HG03159 (cell line): ENCODE results near the gene ZNF407.
"Not testable (repeated sequence)": the region's sequence is repeated elsewhere in the genome, so short reads cannot be mapped to it uniquely, and the experiment has no call there.

ENCODE experiments used
- ATAC-seq: cut with Tn5 transposase; IDR thresholded peaks from one replicate; pipeline ENCODE4 v1.9.1; 2021; ENCODE audit warnings: mild to moderate bottlenecking, moderate library complexity; ENCODE audit not compliant: unreplicated experiment

Gene ZNF407

DNA sequence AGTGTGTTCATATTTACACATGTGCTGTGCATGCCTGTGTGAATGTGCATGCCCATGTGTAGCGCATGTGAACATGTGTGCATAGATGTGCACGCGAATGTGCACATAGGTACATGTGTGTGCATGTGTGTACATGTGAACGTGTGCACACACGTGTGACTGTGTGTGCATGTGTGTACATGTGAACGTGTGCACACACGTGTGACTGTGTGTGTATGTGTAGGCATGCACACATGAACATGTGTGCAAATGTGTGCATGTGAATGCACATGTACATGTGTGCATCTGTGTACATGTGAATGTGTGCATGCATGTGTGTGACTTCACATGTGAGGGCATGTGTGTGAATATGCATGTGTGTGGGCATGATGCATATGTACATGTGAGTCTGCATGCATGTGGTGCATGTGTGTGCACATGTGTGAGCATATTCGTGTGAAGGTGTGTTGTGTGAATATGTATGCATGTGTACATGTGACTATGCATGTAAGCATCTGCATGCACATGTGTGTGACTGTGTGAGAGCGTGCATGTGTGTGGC, 488.9 kb downstream of the ZNF407 start:
- ATAC-seq, result no peak

DNA sequence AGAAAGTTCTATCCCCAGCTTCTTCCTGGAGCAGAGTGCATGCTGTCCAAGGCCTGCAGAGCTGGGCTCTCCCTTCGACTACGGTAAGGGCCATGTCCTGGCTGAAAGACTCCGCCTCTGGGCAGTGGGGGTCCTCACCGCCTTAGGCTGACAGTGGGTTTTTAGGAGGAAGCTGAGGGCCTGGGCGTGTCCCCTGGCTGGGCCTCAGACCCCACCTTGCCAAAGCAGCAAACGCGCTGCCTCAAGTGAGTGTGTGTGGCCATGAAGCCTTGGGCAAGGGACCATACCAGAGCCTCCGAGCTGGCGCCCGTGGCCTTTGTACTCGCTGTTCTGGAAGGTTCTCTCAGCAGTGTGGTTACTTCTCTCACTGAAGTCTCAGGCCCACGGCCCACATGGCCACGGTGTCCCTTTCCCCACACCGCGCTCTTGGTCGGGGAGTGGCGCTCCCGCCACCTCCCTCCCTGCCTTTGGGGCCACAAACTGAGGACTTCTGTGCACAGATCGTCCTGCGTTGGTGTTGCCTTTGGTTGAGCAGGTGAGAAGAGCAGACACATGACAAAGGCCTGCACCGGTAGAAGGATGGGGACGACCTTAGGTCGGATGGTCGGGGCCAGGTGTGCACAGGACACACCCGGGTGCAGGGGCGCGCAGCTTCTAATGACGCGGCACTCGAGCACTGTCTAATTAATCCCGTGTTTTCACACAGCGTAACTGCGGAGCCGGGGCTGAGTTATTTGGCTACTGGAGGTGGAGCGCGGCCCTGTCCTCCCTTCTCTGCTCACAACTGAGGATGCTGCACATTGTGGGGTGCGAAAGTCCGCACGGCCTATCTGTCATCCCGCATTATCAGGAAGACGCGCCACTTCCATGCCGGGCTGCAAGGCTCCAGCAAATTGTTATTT, 489.7 kb downstream of the ZNF407 start:
- ATAC-seq, result no peak

GRCh38 chr18:75088021-75088506, 490.4 kb downstream of the ZNF407 start:
- ATAC-seq, result no peak

- ATAC-seq, result no peak
Observed at GRCh38 chr18:75088622-75089211, 491.0 kb downstream of the ZNF407 start.

DNA sequence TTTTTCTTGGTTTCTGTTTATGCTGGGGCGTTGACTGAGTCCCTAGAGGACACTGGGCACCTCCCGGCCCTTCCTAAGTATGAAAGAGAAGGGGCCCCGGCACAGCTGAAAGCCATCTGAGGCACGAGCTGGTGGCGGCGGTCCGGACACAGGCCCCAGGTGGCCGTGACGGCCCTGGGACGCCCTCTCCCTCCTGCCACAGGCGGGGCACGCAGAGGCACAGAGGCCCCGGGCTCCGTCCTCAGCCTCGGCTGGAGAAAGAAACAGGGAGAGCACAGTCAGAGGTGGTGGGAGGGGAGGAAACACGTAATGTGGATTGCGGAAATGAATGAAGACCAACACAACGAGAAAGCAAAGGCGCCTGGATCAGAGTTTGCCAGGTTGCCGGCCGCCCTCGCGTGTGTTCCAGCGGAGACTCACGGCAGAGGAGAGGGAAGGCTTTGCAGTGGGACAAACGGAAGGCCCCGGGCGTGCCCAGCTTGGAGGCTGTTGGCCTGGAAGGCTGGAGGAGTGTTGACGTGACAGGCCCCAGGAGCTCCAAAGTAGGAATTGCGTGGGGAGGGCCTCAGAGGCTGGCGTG, 492.2 kb downstream of the ZNF407 start:
- no peak for ATAC-seq

DNA sequence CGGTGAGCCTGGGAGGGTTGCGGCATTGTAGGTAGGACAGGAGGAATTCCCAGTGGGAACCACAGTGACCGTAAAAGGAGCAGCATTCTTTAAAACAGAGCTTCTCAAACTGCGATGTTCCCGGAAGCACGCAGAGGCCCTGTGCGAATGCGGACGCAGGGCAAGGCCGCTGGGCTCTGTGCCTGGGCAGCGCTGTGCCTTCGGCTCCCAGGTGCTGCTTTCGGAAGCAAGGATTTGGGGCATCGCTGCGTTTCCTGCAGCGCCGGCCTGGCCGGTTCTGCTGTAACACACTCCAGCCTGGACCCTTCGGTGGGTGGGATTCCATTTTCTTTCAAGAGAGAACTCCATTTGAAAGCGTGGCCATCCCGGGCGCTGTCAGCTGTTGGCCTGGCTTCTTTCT, 492.7 kb downstream of the ZNF407 start:
- ATAC-seq, result no peak

GRCh38 chr18:75097491-75098225, 500.0 kb downstream of the ZNF407 start:
- no peak for ATAC-seq

DNA sequence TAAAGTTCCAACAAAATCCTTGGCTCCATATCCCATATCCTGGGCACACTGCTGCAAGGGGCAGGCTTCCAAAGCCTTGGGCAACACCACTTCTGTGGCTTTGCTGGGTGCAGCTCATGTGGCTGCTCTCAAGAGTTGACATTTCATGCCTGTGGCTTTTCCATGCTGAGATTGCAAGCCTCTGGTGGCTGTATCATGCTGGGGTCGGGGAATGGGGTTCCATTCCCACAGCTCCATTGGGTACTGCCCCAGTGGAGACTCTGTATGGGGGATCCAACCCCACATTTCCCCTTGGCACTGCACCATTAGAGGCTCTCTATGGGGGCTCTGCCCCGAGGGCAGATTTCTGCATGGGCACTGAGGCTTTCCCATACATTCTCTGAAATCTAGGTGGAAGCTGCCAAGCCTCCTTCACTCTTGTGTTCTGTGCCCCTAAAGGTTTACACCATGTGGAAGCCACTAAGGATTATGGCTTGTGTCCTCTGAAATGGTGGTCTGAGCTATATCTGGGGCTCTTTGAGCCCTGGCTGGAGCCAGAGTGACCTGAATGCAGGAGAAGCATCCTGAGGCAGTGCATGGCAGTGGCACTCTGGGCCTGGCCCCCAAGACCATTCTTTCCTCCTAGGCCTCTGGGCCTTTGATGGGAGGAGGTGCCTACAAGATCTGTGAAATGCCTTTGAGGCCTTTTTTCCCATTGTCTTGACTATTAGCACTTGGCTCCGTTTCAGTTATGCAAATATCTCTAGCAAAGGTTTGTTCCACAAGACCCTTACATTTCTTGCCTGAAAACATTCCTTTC, 503.4 kb downstream of the ZNF407 start:
- no peak for ATAC-seq

DNA sequence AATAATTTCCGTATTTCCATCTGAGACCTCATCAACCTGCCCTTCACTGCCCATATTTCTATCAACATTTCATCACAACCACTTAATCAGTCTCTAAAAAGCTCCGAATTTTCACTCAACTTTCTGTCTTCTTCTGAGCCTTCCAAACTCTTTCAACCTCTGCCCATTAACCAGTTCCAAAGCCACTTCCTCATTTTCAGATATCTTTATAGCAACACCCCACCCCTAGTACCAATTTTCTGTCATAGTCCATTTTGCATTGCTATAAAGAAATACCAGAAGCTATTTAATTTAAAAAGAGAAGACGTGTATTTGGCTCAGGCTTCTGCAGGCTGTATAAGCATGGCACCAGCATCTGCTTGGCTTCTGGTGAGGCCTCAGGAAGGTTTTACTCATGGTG, 504.2 kb downstream of the ZNF407 start:
- ATAC-seq, result no peak

DNA sequence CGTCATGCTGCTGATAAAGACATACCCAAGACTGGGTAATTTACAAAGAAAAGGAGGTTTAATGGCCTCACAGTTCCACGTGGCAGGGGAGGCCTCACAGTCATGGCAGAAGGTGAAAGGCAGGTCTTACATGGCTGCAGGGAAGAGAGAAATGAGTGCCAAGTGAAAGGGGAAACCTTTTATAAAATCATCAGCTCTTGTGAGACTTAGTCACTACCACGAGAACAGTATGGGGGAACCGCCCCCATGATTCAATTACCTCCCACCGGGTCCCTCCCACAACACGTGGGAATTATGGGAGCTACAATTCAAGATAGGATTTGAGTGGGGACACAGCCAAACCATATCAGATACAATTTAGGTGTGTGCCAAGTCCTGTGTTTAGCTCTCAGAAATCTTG, 506.4 kb downstream of the ZNF407 start:
- ATAC-seq, result not testable (repeated sequence)

DNA sequence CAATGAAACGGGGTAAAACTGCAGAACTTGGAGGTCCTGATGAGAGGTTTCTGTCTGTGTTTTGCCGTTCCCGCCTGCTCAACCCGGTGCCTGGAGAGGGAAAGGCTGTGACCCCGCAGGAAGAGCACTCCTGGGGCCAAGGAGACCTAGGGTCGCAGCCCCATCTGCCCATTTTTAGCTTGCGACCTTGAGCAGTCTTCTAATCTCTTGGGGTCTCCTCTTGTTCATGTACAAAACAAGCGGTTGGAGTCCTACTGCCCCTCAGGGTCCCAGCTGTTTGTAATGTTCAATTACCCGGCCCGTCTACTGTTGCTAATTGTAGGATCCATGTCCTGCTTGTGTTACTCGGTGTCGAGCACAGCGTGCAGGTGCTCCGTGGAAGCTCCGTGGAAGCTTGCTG, 506.8 kb downstream of the ZNF407 start:
- ATAC-seq, result no peak

- ATAC-seq, result no peak
Observed at GRCh38 chr18:75105551-75106254, 508.0 kb downstream of the ZNF407 start.

- no peak for ATAC-seq
Observed at GRCh38 chr18:75106746-75107145, 509.1 kb downstream of the ZNF407 start.

- no peak for ATAC-seq
Observed at GRCh38 chr18:75107196-75107930, 509.7 kb downstream of the ZNF407 start.

GRCh38 chr18:75107931-75108276, 510.2 kb downstream of the ZNF407 start:
- no peak for ATAC-seq

- ATAC-seq, result no peak
Observed at GRCh38 chr18:75108579-75109318, 511.1 kb downstream of the ZNF407 start.

DNA sequence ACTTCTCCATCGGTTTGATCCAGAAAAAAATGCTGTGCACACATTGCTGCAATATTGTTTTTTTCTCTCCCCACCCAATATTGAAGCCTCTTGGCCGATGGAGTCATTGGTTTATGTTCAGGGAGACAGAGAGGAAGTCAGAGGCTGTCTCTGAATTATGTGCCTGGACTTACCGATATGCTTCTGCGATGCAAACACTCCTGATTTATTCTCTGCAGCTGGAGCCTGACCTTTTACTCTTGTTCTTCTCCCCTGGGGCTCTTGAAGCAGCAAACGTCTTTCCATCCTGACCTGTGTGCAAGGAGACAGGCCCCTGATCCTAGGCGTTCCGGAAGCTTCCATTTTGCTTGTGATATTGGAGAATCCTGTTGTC, 511.6 kb downstream of the ZNF407 start:
- ATAC-seq, result no peak

- no peak for ATAC-seq
Observed at GRCh38 chr18:75109819-75110218, 512.1 kb downstream of the ZNF407 start.
